Right atrium auricular region (tissue), 2 donors: ENCODE results near the gene RNF4. TPM values are rescaled to one million over a fixed set of nuclear protein-coding genes. Genes with fewer than 3 reads are reported as not detected.

Experiments
- DNase-seq: peaks from one replicate; pipeline ENCODE4 v3.0.0-alpha.2; 2019; ENCODE audit warnings: low spot score
- H3K27ac ChIP-seq, 2 donors: fragments of 200-600 bp; sonication (generic); 1 replicate in 1 of 2; 2 replicates in 1 of 2; pipeline ENCODE4 v1.5.1; 2016 to 2019
- H3K27me3 ChIP-seq, 2 donors: fragments of 200-600 bp; sonication (generic); one replicate each; pipeline versions ENCODE4 v1.5.1 to v1.6.0; 2017 to 2019
- H3K36me3 ChIP-seq: fragments of 200-600 bp; sonication (generic); one replicate; pipeline ENCODE4 v1.5.1; 2016
- H3K4me1 ChIP-seq, 2 donors: fragments of 200-600 bp; sonication (generic); one replicate each; pipeline versions ENCODE4 v1.5.1 to v1.6.0; 2017 to 2019
- H3K4me3 ChIP-seq, 2 donors: fragments of 200-600 bp; sonication (generic); 1 replicate in 1 of 2; 2 replicates in 1 of 2; pipeline ENCODE4 v1.5.1; 2017 to 2019; ENCODE audit warnings: mild to moderate bottlenecking in 1 of 2, moderate library complexity in 1 of 2
- H3K9me3 ChIP-seq, 2 donors: fragments of 200-600 bp; sonication (generic); one replicate each; pipeline ENCODE4 v1.5.1; 2019
- total RNA-seq, 2 donors: library from RNA; depleted of rRNA; stranded (reverse); fragments of >200 nt; gene quantifications; one replicate each; pipeline ENCODE4 v1.1.0, GENCODE V29; 2016
- TF ChIP-seq, protein P1 (sequence below), 2 donors: fragments of 200-600 bp; sonication (generic); IDR thresholded peaks; one replicate each; pipeline ENCODE4 v1.5.1; 2019; ENCODE audit warnings: antibody characterized with exemption in 2 of 2

The RNF4 gene
- total RNA-seq, 2 donors from 2014 or later = 30.0 to 31.3 TPM

DNA sequence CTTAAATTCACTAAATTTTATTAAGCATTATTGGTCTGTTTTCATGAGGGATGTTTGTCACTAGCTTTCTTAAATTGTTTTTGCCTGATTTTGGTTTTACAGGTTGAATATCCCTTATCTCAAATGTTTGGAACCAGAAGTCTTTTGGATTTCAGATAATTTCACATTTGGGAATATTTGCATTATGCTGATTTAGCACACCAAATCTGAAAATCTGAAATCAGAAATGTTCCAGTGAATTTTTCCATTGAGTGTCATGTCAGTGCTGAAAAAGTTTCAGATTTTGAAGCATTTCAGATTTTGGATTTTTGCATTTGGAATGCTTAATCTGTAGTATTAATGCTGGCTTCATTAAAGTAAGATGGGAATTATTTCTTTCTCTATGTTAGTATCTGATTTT is 82.2 kb downstream of the RNF4 start:
- DNase-seq = no peak
- Histone ChIP-seq H3K9me3 (no peaks in the 10 kb centered on the region), H3K27ac (no peak overlapping the region), H3K27me3 (no peaks in the 10 kb centered on the region), H3K4me1 (no peaks in the 10 kb centered on the region), H3K4me3 (no peak overlapping the region), H3K36me3 (no peaks in the 10 kb centered on the region)
- TF ChIP-seq, protein P1, sequence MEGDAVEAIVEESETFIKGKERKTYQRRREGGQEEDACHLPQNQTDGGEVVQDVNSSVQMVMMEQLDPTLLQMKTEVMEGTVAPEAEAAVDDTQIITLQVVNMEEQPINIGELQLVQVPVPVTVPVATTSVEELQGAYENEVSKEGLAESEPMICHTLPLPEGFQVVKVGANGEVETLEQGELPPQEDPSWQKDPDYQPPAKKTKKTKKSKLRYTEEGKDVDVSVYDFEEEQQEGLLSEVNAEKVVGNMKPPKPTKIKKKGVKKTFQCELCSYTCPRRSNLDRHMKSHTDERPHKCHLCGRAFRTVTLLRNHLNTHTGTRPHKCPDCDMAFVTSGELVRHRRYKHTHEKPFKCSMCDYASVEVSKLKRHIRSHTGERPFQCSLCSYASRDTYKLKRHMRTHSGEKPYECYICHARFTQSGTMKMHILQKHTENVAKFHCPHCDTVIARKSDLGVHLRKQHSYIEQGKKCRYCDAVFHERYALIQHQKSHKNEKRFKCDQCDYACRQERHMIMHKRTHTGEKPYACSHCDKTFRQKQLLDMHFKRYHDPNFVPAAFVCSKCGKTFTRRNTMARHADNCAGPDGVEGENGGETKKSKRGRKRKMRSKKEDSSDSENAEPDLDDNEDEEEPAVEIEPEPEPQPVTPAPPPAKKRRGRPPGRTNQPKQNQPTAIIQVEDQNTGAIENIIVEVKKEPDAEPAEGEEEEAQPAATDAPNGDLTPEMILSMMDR (IDR thresholded peaks at IDR 0.05) = no peak

DNA sequence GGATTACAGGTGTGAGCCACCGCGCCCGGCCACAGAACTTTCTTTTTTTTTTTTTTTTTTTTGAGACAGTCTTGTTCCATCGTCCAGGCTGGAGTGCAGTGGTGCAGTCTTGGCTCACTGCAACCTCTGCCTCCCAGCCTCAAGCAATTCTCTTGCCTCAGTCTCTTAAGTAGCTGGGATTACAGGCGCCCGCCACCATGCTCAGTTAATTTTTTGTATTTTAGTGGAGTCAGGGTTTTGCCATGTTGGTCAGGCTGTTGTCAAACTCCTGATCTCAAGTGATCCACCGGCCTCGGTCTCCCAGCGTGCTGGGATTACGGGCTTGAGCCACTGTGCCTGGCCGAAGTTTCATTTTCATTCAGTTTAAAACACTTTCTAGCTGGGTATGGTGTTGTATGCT is 83.9 kb downstream of the RNF4 start:
- Histone ChIP-seq H3K27me3 (no peaks in the 10 kb centered on the region), H3K27ac (no peak overlapping the region), H3K4me1 (peaks cover 0 to 6% of the 10 kb centered on the region in 2 donors), H3K36me3 (no peaks in the 10 kb centered on the region), H3K4me3 (no peak overlapping the region), H3K9me3 (no peaks in the 10 kb centered on the region)
- no peak for DNase-seq
- TF ChIP-seq, protein P1 (IDR thresholded peaks at IDR 0.05) = no peak

DNA sequence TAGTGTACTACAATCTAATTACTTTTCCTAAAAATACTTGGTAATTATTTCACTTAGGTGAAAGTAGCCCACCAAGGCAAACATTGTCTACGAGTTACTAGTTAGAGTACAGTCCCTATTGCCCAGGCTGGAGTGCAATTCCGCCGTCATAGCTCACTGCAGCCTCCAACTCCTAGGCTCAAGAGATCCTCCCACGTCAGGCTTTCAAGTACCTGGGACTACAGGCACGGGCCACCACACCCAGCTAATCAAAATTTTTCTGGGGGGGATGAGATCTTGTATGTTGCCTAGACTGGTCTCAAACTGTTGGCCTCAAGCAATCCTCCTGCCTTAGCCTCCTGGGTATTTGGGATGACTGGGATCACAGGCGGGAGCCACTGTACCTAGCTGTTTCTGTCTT is 89.4 kb downstream of the RNF4 start:
- TF ChIP-seq, protein P1 (IDR thresholded peaks at IDR 0.05) = no peak
- no peaks in the 10 kb centered on the region for H3K36me3 ChIP-seq
- H3K9me3 ChIP-seq = no peaks in the 10 kb centered on the region
- H3K27ac ChIP-seq = no peak overlapping the region
- H3K4me1 ChIP-seq = peaks cover 0 to 10% of the 10 kb centered on the region in 2 donors
- H3K27me3 ChIP-seq = no peaks in the 10 kb centered on the region
- no peak overlapping the region for H3K4me3 ChIP-seq
- DNase-seq = no peak

DNA sequence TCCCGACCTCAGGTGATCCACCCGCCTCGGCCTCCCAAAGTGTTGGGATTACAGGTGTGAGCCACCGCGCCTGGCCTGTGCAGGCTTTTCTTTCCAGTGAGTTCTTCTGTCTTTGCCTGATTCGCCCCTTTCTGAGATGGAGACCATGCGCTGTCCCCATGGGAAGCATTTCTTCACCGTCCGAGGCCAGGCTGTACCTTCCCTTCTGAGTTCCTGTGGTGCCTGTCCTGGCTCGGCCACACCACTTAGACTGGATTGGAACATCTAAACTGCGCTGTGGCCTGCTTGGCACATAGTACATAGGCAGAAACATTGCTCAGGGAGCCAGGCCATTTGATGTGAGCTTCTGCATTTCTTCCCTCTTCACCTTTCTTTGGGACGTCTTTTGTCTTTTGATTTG is 91.3 kb downstream of the RNF4 start:
- no peak for DNase-seq
- H3K36me3 ChIP-seq = no peaks in the 10 kb centered on the region
- no peaks in the 10 kb centered on the region for H3K27me3 ChIP-seq
- H3K4me1 ChIP-seq = peaks cover 0 to 10% of the 10 kb centered on the region in 2 donors
- TF ChIP-seq, protein P1 (IDR thresholded peaks at IDR 0.05) = no peak
- no peak overlapping the region for H3K27ac ChIP-seq
- H3K9me3 ChIP-seq = no peaks in the 10 kb centered on the region
- H3K4me3 ChIP-seq = no peak overlapping the region

Other genes starting within 250 kb of the RNF4 start
- gene HAUS3, start 227.0 kb upstream of the RNF4 start, total RNA-seq = 1 to 10 TPM; 3.7 to 4.1 TPM
- gene POLN, start 227.0 kb upstream of the RNF4 start, total RNA-seq = 1 to 10 TPM; 1.3 to 2.8 TPM
- gene MXD4, start 207.0 kb upstream of the RNF4 start, total RNA-seq = 10 to 100 TPM; 33.4 to 34.9 TPM
- gene ZFYVE28, start 50.5 kb upstream of the RNF4 start, total RNA-seq = 1 to 10 TPM; 3.4 to 6.0 TPM
- not detected for gene CFAP99, start 50.2 kb upstream of the RNF4 start, total RNA-seq
- gene FAM193A, start 67.5 kb downstream of the RNF4 start, total RNA-seq = 10 to 100 TPM; 14.6 to 17.0 TPM